ENCODE measurements around the gene UXS1.
"Not testable (repeated sequence)": the region's sequence is repeated elsewhere in the genome, so short reads cannot be mapped to it uniquely, and the experiment has no call there.

DNA sequence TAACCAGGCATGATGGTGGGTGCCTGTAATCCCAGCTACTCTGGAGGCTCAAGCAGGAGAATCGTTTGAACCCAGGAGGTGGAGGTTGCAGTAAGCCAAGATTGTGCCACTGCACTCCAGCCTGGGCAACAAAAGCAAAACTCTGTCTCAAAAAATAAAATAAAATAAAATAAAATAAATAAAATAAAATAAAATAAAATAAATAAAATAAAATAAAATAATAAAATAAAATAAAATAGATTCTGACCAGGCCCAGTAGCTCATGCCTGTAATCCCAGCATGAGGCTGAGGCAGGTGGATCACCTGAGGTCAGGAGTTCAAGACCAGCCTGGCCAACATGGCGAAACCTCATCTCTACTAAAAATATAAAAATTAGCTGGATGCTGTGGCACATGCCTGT, 45.4 kb upstream of the UXS1 start:
- TF ChIP-seq POLR2A (IDR thresholded peaks at IDR 0.05): not testable (repeated sequence)
- TF ChIP-seq, protein P1, sequence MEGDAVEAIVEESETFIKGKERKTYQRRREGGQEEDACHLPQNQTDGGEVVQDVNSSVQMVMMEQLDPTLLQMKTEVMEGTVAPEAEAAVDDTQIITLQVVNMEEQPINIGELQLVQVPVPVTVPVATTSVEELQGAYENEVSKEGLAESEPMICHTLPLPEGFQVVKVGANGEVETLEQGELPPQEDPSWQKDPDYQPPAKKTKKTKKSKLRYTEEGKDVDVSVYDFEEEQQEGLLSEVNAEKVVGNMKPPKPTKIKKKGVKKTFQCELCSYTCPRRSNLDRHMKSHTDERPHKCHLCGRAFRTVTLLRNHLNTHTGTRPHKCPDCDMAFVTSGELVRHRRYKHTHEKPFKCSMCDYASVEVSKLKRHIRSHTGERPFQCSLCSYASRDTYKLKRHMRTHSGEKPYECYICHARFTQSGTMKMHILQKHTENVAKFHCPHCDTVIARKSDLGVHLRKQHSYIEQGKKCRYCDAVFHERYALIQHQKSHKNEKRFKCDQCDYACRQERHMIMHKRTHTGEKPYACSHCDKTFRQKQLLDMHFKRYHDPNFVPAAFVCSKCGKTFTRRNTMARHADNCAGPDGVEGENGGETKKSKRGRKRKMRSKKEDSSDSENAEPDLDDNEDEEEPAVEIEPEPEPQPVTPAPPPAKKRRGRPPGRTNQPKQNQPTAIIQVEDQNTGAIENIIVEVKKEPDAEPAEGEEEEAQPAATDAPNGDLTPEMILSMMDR (IDR thresholded peaks at IDR 0.05): not testable (repeated sequence)
